GM20000 (cell line): ENCODE data around the gene GNLY.

Experiments used
- DNase-seq: peaks from one replicate; pipeline ENCODE4 v3.0.0; 2012; ENCODE audit warnings: low spot score
- CTCF ChIP-seq: IDR thresholded peaks from 2 replicates; pipeline ENCODE4 v1.5.1; 2012; ENCODE audit warnings: mild to moderate bottlenecking, control low read depth; ENCODE audit errors: extremely low read depth, missing control alignments

The GNLY gene

GRCh38 chr2:85724731-85725181 is 30.6 kb downstream of the GNLY start:
- no peak for DNase-seq
- TF ChIP-seq CTCF: no peak

DNA sequence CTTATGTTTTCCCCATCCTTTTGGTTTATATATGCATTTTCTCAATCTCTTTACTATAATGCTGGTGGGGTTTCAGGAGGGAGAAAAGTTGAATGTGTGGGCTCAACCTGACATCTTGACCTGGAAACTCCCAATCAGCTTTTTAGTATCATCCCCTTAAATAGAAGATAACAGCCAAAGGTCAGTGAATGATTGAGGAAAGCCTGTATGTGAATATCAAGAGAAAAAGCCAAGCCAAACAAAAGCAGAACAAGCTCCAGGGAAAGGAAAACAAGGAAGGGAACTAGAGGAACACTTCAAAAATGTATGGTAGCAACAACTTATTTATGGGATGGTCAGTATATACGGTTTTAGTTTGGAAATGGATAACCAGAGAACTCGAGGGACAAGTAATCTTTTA is 31.3 kb downstream of the GNLY start:
- TF ChIP-seq CTCF: no peak
- no peak for DNase-seq

GRCh38 chr2:85727798-85728197 is 33.6 kb downstream of the GNLY start:
- no peak for DNase-seq
- no peak for TF ChIP-seq CTCF

- no peak for DNase-seq
- no peak for TF ChIP-seq CTCF
Measured at GRCh38 chr2:85728342-85728741, 34.2 kb downstream of the GNLY start.

DNA sequence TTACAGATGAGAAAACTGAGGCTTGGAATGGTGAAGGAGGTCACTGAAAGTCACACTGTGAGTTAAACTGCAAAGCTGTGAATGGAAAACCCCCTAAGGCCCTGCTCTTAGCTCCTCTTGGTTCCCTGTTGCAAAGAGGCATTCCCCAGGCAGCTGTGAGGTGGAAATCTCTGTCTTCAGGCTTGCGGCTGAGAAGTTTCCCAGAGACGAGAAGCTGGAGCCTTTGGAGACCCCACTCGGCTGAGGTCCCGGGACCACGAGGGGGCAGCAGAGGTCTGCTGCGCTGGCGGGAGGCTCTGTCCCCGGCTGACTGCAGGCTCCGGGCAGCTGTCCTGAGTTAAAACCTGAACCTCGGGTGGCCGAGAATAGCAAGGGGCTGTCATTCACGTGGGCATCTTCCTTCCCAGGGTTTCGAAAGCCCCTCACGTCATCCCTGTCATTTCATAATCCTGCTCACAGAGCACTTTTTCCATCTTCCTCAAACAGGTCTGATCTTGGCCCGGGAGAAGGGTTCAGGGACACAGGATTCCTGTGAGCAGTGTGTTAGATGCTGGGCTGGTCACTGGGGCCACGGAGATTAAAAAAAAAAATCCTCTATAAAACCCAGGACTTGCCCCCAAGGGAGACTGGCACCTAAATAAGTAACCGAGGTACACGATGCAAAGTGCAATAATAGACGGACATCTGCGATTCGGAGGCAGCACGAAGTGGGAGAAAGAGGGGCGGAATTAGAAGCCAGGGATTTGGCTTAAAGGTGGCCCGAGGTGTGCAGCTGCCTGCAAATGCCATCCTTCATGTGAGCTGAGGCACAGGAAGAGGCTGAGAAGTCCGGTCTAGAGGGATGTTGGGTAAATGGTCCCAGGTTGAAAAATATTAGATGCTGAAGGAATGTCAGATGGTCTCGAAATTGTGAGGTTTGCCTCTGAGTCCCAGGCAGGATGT is 35.0 kb downstream of the GNLY start:
- DNase-seq: peak; percentile 87
- peak; percentile 94 for TF ChIP-seq CTCF

DNA sequence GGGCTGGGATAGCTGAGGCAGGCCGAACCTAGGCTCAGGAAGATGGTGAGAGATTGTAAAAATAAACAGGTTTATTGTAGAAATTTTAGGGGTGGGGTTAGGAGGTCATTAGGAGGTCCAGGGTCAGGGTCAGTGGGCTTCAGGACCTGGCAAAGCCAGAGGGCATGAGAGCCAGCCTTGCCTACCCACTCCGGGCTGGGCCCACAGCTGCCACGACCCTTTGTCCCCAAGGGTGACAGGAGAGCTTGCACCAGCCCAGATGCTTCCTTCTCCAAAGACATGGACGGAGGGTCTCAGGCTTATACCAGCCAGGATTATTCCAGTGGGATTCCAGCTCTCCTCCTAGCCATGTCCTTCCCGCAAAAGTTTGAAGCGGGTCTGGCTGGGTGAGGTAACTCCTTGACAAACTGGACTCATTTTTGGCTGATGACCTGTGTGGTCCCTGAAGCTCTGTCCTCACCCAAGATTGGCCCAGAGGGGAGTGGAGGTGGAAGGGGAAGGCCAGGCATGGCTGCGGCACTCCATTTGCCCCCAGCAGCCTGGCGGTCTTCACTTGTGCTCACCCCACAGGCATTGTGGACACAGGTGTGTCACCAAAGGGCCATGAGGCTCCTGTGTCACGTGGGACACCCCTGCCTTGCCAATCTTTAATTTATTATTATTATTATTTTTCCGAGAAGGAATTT is 35.8 kb downstream of the GNLY start:
- TF ChIP-seq CTCF: no peak
- no peak for DNase-seq

GRCh38 chr2:85730686-85731230 is 36.6 kb downstream of the GNLY start:
- no peak for DNase-seq
- no peak for TF ChIP-seq CTCF
